ENCODE measurements around the gene LRRC37A.
"Not testable (repeated sequence)": the region's sequence is repeated elsewhere in the genome, so short reads cannot be mapped to it uniquely, and the experiment has no call there.

LRRC37A gene

GRCh38 chr17:46294831-46295230, at the start of gene LRRC37A:
Gene LRRC37A (plus strand): TSS chr17:46295131. CDS start chr17:46295134, 3 bp downstream.
- in situ Hi-C loops (cut with MboI; ENCODE audit: low sequenced_read_pairs), result not testable (repeated sequence)

GRCh38 chr17:46249153-46249552, 45.8 kb upstream of the LRRC37A start:
- in situ Hi-C loops (cut with MboI; ENCODE audit: low sequenced_read_pairs), result not testable (repeated sequence)

GRCh38 chr17:46252804-46253203, 42.1 kb upstream of the LRRC37A start:
- in situ Hi-C loops (cut with MboI; ENCODE audit: low sequenced_read_pairs), result not testable (repeated sequence)

GRCh38 chr17:46253722-46254121, 41.2 kb upstream of the LRRC37A start:
- in situ Hi-C loops (cut with MboI; ENCODE audit: low sequenced_read_pairs), result not testable (repeated sequence)

GRCh38 chr17:46254215-46254614, 40.7 kb upstream of the LRRC37A start:
- in situ Hi-C loops (cut with MboI; ENCODE audit: low sequenced_read_pairs), result not testable (repeated sequence)

GRCh38 chr17:46256369-46256768, 38.6 kb upstream of the LRRC37A start:
- in situ Hi-C loops (cut with MboI; ENCODE audit: low sequenced_read_pairs), result not testable (repeated sequence)

- in situ Hi-C loops (cut with MboI; ENCODE audit: low sequenced_read_pairs), result not testable (repeated sequence)
Observed at GRCh38 chr17:46259845-46260661, 34.9 kb upstream of the LRRC37A start.

GRCh38 chr17:46262271-46262670, 32.7 kb upstream of the LRRC37A start:
- in situ Hi-C loops (cut with MboI; ENCODE audit: low sequenced_read_pairs), result no loop called here

GRCh38 chr17:46264456-46265198, 30.3 kb upstream of the LRRC37A start:
- in situ Hi-C loops (cut with MboI; ENCODE audit: low sequenced_read_pairs), result no loop called here

GRCh38 chr17:46266063-46266655, 28.8 kb upstream of the LRRC37A start:
- in situ Hi-C loops (cut with MboI; ENCODE audit: low sequenced_read_pairs), result not testable (repeated sequence)

GRCh38 chr17:46266656-46267544, 28.0 kb upstream of the LRRC37A start:
- in situ Hi-C loops (cut with MboI; ENCODE audit: low sequenced_read_pairs), result no loop called here

- in situ Hi-C loops (cut with MboI; ENCODE audit: low sequenced_read_pairs), result no loop called here
Observed at GRCh38 chr17:46270032-46270431, 24.9 kb upstream of the LRRC37A start.

- in situ Hi-C loops (cut with MboI; ENCODE audit: low sequenced_read_pairs), result no loop called here
Observed at GRCh38 chr17:46273541-46274236, 21.2 kb upstream of the LRRC37A start.

- in situ Hi-C loops (cut with MboI; ENCODE audit: low sequenced_read_pairs), result no loop called here
Observed at GRCh38 chr17:46274238-46274637, 20.7 kb upstream of the LRRC37A start.

GRCh38 chr17:46276728-46277479, 18.0 kb upstream of the LRRC37A start:
- in situ Hi-C loops (cut with MboI; ENCODE audit: low sequenced_read_pairs), result not testable (repeated sequence)

- in situ Hi-C loops (cut with MboI; ENCODE audit: low sequenced_read_pairs), result not testable (repeated sequence)
Observed at GRCh38 chr17:46281336-46281735, 13.6 kb upstream of the LRRC37A start.

- in situ Hi-C loops (cut with MboI; ENCODE audit: low sequenced_read_pairs), result not testable (repeated sequence)
Observed at GRCh38 chr17:46282635-46283034, 12.3 kb upstream of the LRRC37A start.

- in situ Hi-C loops (cut with MboI; ENCODE audit: low sequenced_read_pairs), result not testable (repeated sequence)
Observed at GRCh38 chr17:46284467-46284866, 10.5 kb upstream of the LRRC37A start.

GRCh38 chr17:46285500-46285899, 9.4 kb upstream of the LRRC37A start:
- in situ Hi-C loops (cut with MboI; ENCODE audit: low sequenced_read_pairs), result not testable (repeated sequence)
